B cell (primary cell): ENCODE data around the gene THY1. TPM values are rescaled to one million over a fixed set of nuclear protein-coding genes. Genes with fewer than 3 reads are reported as not detected.

ENCODE experiments used
- ATAC-seq: fragments of 200-7000 bp; cut with Tn5 transposase; one replicate; pipeline ENCODE4 v1.10.0; 2021; ENCODE audit warnings: low read depth, mild to moderate bottlenecking, moderate number of reproducible peaks, moderate library complexity
- CTCF ChIA-PET: fragments of 350-600 bp; sonication (Branson Sonifier 250); formaldehyde crosslinking; loops from one replicate; lab custom pipeline; 2021; ENCODE audit warnings: antibody characterized with exemption, inconsistent platforms; lab: Charles Lee
- POLR2A ChIA-PET: fragments of 350-600 bp; sonication (Branson Sonifier 250); formaldehyde crosslinking; loops from one replicate; lab custom pipeline; 2021; ENCODE audit warnings: antibody characterized with exemption; lab: Charles Lee
- DNase-seq: peaks from one replicate; pipeline ENCODE4 v3.0.0; 2013
- H2AFZ ChIP-seq: 2 replicates; pipeline ENCODE4 v1.6.1; 2012; ENCODE audit warnings: mild to moderate bottlenecking, low read depth, low read length; ENCODE audit not compliant: insufficient read depth, poor library complexity, severe bottlenecking
- H3K27ac ChIP-seq, 2 donors: 1 replicate in 1 of 2; 2 replicates in 1 of 2; pipeline ENCODE4 v1.5.1; 2012 to 2013; ENCODE audit warnings: low read length in 2 of 2, mild to moderate bottlenecking in 2 of 2, moderate library complexity in 1 of 2
- H3K27me3 ChIP-seq, 4 experiments: fragments of 200-600 bp in 1 of 4; sonication (generic) in 1 of 4; replicated peaks in 1 of 4; 1 replicate in 2 of 4; 2 replicates in 2 of 4; pipeline versions ENCODE4 v1.6.1 to v1.7.0; 2013 to 2016; ENCODE audit warnings: low read length in 3 of 4, mild to moderate bottlenecking in 2 of 4, mixed read lengths in 1 of 4, moderate library complexity in 1 of 4; ENCODE audit not compliant: insufficient read depth in 4 of 4, control insufficient read depth in 3 of 4; ENCODE audit errors: control extremely low read depth in 1 of 4
- H3K36me3 ChIP-seq, 2 experiments: replicated peaks in 1 of 2; 1 replicate in 1 of 2; 2 replicates in 1 of 2; pipeline versions ENCODE4 v1.6.1 to v1.7.1; 2013; ENCODE audit warnings: low read length in 1 of 2; ENCODE audit not compliant: insufficient read depth in 2 of 2, control insufficient read depth in 1 of 2; ENCODE audit errors: control extremely low read depth in 1 of 2, extremely low read depth in 1 of 2
- H3K4me1 ChIP-seq, 2 donors: fragments of 200-600 bp in 1 of 2; sonication (generic) in 1 of 2; 1 replicate in 1 of 2; 2 replicates in 1 of 2; pipeline versions ENCODE4 v1.5.1 to v1.6.1; 2013 to 2017; ENCODE audit warnings: low read length in 2 of 2; ENCODE audit not compliant: control insufficient read depth in 2 of 2, insufficient read depth in 2 of 2
- H3K4me2 ChIP-seq: replicated peaks from 2 replicates; pipeline ENCODE3; 2012; ENCODE audit warnings: mild to moderate bottlenecking, low read depth, low read length; ENCODE audit not compliant: poor library complexity, severe bottlenecking
- H3K4me3 ChIP-seq, 5 experiments: fragments of 200-600 bp in 1 of 5; sonication (generic) in 1 of 5; 1 replicate in 3 of 5; 2 replicates in 2 of 5; pipeline versions ENCODE4 v1.5.1 to v1.7.0; 2011 to 2016; ENCODE audit warnings: low read length in 4 of 5, mild to moderate bottlenecking in 4 of 5, low read depth in 2 of 5, control low read depth in 1 of 5, moderate library complexity in 1 of 5; ENCODE audit not compliant: insufficient read depth in 1 of 5; ENCODE audit errors: control extremely low read depth in 1 of 5, extremely low read depth in 1 of 5
- H3K79me2 ChIP-seq: fragments of 200-600 bp; sonication (generic); one replicate; pipeline ENCODE4 v1.6.0; 2016; ENCODE audit warnings: low read length; ENCODE audit not compliant: control insufficient read depth, insufficient read depth
- H3K9ac ChIP-seq: fragments of 200-600 bp; sonication (generic); 2 replicates; pipeline ENCODE4 v1.6.1; 2017; ENCODE audit warnings: mild to moderate bottlenecking, low read length, moderate library complexity
- H3K9me3 ChIP-seq, 3 donors: one replicate each; pipeline versions ENCODE4 v1.6.1 to v1.7.1; 2013; ENCODE audit warnings: low read length in 2 of 3; ENCODE audit not compliant: control insufficient read depth in 2 of 3, insufficient read depth in 1 of 3; ENCODE audit errors: control extremely low read depth in 1 of 3
- H4K20me1 ChIP-seq: 2 replicates; pipeline ENCODE4 v1.6.0; 2012; ENCODE audit warnings: mild to moderate bottlenecking, low read length; ENCODE audit not compliant: insufficient read depth, control insufficient read depth, poor library complexity, severe bottlenecking
- H3K27ac Mint-ChIP-seq: one replicate; pipeline ENCODE4 v1.8.0; 2021; ENCODE audit warnings: mixed read lengths
- H3K27me3 Mint-ChIP-seq: one replicate; pipeline ENCODE4 v1.8.0; 2021; ENCODE audit warnings: mixed read lengths
- H3K4me1 Mint-ChIP-seq: one replicate; pipeline ENCODE4 v1.8.0; 2021; ENCODE audit warnings: mixed read lengths
- H3K4me3 Mint-ChIP-seq: one replicate; pipeline ENCODE4 v1.8.0; 2021; ENCODE audit warnings: mixed read lengths
- H3K9me3 Mint-ChIP-seq: one replicate; pipeline ENCODE4 v1.8.0; 2022; ENCODE audit warnings: mixed read lengths; ENCODE audit not compliant: insufficient read depth
- CTCF ChIP-seq: fragments of 200-600 bp; IDR thresholded peaks from one replicate; pipeline ENCODE4 v1.8.0; 2022; ENCODE audit warnings: antibody characterized with exemption, mild to moderate bottlenecking
- EZH2 ChIP-seq: IDR thresholded peaks from 2 replicates; pipeline ENCODE4 v1.6.1; 2012; ENCODE audit warnings: borderline replicate concordance, low read depth, mild to moderate bottlenecking, moderate library complexity, low read length; ENCODE audit not compliant: insufficient read depth, poor library complexity, severe bottlenecking
- WGBS: methylation state at CpG from one replicate; pipeline ENCODE4 v1.1.5; 2013; ENCODE audit warnings: missing lambda C conversion rate; ENCODE audit not compliant: insufficient coverage; 5-methylcytosine and 5-hydroxymethylcytosine counted together
- intact Hi-C: fragments of 100-400 bp; cut with micrococcal nuclease; formaldehyde crosslinking; loops from one replicate; pipeline ENCODE4 v1.10.0; 2022
- polyA plus RNA-seq: library from polyadenylated mRNA; depleted of rRNA; stranded (reverse); fragments of >200 nt; gene quantifications from 2 replicates; pipeline ENCODE4 v1.2.3, GENCODE V29; 2012
- total RNA-seq, 2 donors: library from RNA; stranded (reverse); fragments of 120-200 nt in 1 of 2; gene quantifications; 1 replicate in 1 of 2; 2 replicates in 1 of 2; pipeline versions ENCODE4 v1.2.3 to v1.2.4, GENCODE V29; 2013 to 2022

Gene THY1
- total and polyA plus RNA-seq, 2 donors (not counting 1 experiment from before 2014, with no cell fraction given): not detected

- Mint-ChIP-seq H3K9me3 (no peaks in the 10 kb centered on the region), H3K27me3 (peaks cover 5% of the 10 kb centered on the region), H3K27ac (no peak overlapping the region), H3K4me1 (peaks cover 6% of the 10 kb centered on the region), H3K4me3 (no peak overlapping the region)
- peaks cover 0 to 4% (median 0%) of the 10 kb centered on the region in 3 donors for H3K9me3 ChIP-seq
- DNase-seq (peak; percentile 5), ATAC-seq (no peak)
- no peaks in the 10 kb centered on the region for H3K36me3 ChIP-seq
- no peaks in the 10 kb centered on the region for H3K79me2 ChIP-seq
- ChIA-PET CTCF (interaction anchor here (1.1 to 6.5 kb wide), 3 partner anchors 11 to 22 kb away, joined by 3 to 61 read pairs (median 4); no protein-coding TSS in a partner anchor), POLR2A (no interaction called here)
- peaks cover 0 to 27% (median 12%) of the 10 kb centered on the region in 4 experiments for H3K27me3 ChIP-seq
- H3K9ac ChIP-seq: no peak overlapping the region
- TF ChIP-seq EZH2: no peak
- TF ChIP-seq CTCF: no peak
- H3K4me2 ChIP-seq: no peak overlapping the region
- 95% methylated on average over 10 of the region's 10 CpGs for WGBS
- H2AFZ ChIP-seq: no peak overlapping the region
- intact Hi-C loops: no loop called here
- H4K20me1 ChIP-seq: no peaks in the 10 kb centered on the region
- no peak overlapping the region for H3K27ac ChIP-seq
- no peak overlapping the region for H3K4me3 ChIP-seq
- H3K4me1 ChIP-seq: peaks cover 12 to 17% of the 10 kb centered on the region in 2 donors
These were observed 44.0 kb downstream of the THY1 start for GRCh38 chr11:119378851-119379465.

DNA sequence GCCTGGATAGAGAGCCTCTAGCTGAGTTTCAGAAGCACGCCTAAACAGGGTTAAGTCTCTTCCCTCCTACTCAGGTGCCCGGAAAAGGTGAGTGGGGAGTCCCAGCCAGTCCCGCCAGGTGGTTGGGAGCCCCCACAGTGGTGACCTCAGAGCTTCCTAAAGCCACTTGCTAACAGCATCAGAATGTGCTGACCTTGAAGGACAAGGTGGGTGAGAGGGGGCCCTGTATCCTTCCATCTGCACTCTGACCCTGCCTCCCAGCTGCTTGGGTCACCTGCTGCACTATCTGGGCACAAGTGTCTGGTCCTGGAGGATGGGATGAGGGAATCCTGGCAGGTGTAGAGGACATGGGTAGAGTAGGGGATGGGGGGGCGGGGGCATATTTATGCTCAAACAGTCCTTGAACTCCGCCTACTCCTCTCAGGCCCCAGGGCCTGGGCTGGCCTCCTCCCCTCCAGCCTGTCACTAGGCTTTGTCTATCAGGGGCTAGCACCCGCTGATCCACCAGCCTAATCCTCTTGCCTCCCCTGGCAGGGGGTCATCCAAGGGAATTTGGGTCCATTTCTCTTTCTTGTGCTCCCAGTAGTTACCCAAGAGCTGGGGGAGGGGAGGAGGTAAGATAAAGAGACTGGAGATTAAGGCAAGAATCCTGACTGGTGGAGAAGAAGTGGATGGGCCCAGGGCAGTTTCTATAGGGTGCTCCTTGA is 44.9 kb downstream of the THY1 start:
- ATAC-seq (no peak), DNase-seq (peak; percentile 10)
- H3K79me2 ChIP-seq: no peaks in the 10 kb centered on the region
- H3K9ac ChIP-seq: no peak overlapping the region
- Mint-ChIP-seq H3K27me3 (peaks cover 5% of the 10 kb centered on the region), H3K4me1 (peaks cover 6% of the 10 kb centered on the region), H3K9me3 (no peaks in the 10 kb centered on the region), H3K27ac (no peak overlapping the region), H3K4me3 (no peak overlapping the region)
- TF ChIP-seq CTCF (no peak), EZH2 (no peak)
- no peak overlapping the region for H3K4me2 ChIP-seq
- H4K20me1 ChIP-seq: no peaks in the 10 kb centered on the region
- H3K27ac ChIP-seq: no peak overlapping the region
- no peak overlapping the region for H2AFZ ChIP-seq
- H3K36me3 ChIP-seq: no peaks in the 10 kb centered on the region
- ChIA-PET POLR2A (no interaction called here), CTCF (interaction anchor here (6.5 kb wide), 1 partner anchor 21 kb away, joined by 61 read pairs; no protein-coding TSS in a partner anchor)
- peaks cover 12 to 17% of the 10 kb centered on the region in 2 donors for H3K4me1 ChIP-seq
- 80% methylated on average over 1 of the region's 6 CpGs for WGBS
- no peak overlapping the region for H3K4me3 ChIP-seq
- H3K9me3 ChIP-seq: peaks cover 0 to 4% (median 0%) of the 10 kb centered on the region in 3 donors
- intact Hi-C loops: no loop called here
- H3K27me3 ChIP-seq: peaks cover 0 to 21% (median 8%) of the 10 kb centered on the region in 4 experiments
